B cell (primary cell): ENCODE measurements around the gene UMAD1. TPM values are rescaled to one million over a fixed set of nuclear protein-coding genes. Genes with fewer than 3 reads are reported as not detected.

Experiments used
- ATAC-seq: fragments of 200-7000 bp; cut with Tn5 transposase; one replicate; pipeline ENCODE4 v1.10.0; 2021; ENCODE audit warnings: low read depth, mild to moderate bottlenecking, moderate number of reproducible peaks, moderate library complexity
- CTCF ChIA-PET: fragments of 350-600 bp; sonication (Branson Sonifier 250); formaldehyde crosslinking; loops from one replicate; lab custom pipeline; 2021; ENCODE audit warnings: antibody characterized with exemption, inconsistent platforms; lab: Charles Lee
- POLR2A ChIA-PET: fragments of 350-600 bp; sonication (Branson Sonifier 250); formaldehyde crosslinking; loops from one replicate; lab custom pipeline; 2021; ENCODE audit warnings: antibody characterized with exemption; lab: Charles Lee
- DNase-seq: peaks from one replicate; pipeline ENCODE4 v3.0.0; 2013
- H2AFZ ChIP-seq: 2 replicates; pipeline ENCODE4 v1.6.1; 2012; ENCODE audit warnings: mild to moderate bottlenecking, low read depth, low read length; ENCODE audit not compliant: insufficient read depth, poor library complexity, severe bottlenecking
- H3K27ac ChIP-seq, 2 donors: 1 replicate in 1 of 2; 2 replicates in 1 of 2; pipeline ENCODE4 v1.5.1; 2012 to 2013; ENCODE audit warnings: low read length in 2 of 2, mild to moderate bottlenecking in 2 of 2, moderate library complexity in 1 of 2
- H3K27me3 ChIP-seq, 4 experiments: fragments of 200-600 bp in 1 of 4; sonication (generic) in 1 of 4; replicated peaks in 1 of 4; 1 replicate in 2 of 4; 2 replicates in 2 of 4; pipeline versions ENCODE4 v1.6.1 to v1.7.0; 2013 to 2016; ENCODE audit warnings: low read length in 3 of 4, mild to moderate bottlenecking in 2 of 4, mixed read lengths in 1 of 4, moderate library complexity in 1 of 4; ENCODE audit not compliant: insufficient read depth in 4 of 4, control insufficient read depth in 3 of 4; ENCODE audit errors: control extremely low read depth in 1 of 4
- H3K36me3 ChIP-seq, 2 experiments: replicated peaks in 1 of 2; 1 replicate in 1 of 2; 2 replicates in 1 of 2; pipeline versions ENCODE4 v1.6.1 to v1.7.1; 2013; ENCODE audit warnings: low read length in 1 of 2; ENCODE audit not compliant: insufficient read depth in 2 of 2, control insufficient read depth in 1 of 2; ENCODE audit errors: control extremely low read depth in 1 of 2, extremely low read depth in 1 of 2
- H3K4me1 ChIP-seq, 2 donors: fragments of 200-600 bp in 1 of 2; sonication (generic) in 1 of 2; 1 replicate in 1 of 2; 2 replicates in 1 of 2; pipeline versions ENCODE4 v1.5.1 to v1.6.1; 2013 to 2017; ENCODE audit warnings: low read length in 2 of 2; ENCODE audit not compliant: control insufficient read depth in 2 of 2, insufficient read depth in 2 of 2
- H3K4me2 ChIP-seq: replicated peaks from 2 replicates; pipeline ENCODE3; 2012; ENCODE audit warnings: mild to moderate bottlenecking, low read depth, low read length; ENCODE audit not compliant: poor library complexity, severe bottlenecking
- H3K4me3 ChIP-seq, 5 experiments: fragments of 200-600 bp in 1 of 5; sonication (generic) in 1 of 5; 1 replicate in 3 of 5; 2 replicates in 2 of 5; pipeline versions ENCODE4 v1.5.1 to v1.7.0; 2011 to 2016; ENCODE audit warnings: low read length in 4 of 5, mild to moderate bottlenecking in 4 of 5, low read depth in 2 of 5, control low read depth in 1 of 5, moderate library complexity in 1 of 5; ENCODE audit not compliant: insufficient read depth in 1 of 5; ENCODE audit errors: control extremely low read depth in 1 of 5, extremely low read depth in 1 of 5
- H3K79me2 ChIP-seq: fragments of 200-600 bp; sonication (generic); one replicate; pipeline ENCODE4 v1.6.0; 2016; ENCODE audit warnings: low read length; ENCODE audit not compliant: control insufficient read depth, insufficient read depth
- H3K9ac ChIP-seq: fragments of 200-600 bp; sonication (generic); 2 replicates; pipeline ENCODE4 v1.6.1; 2017; ENCODE audit warnings: mild to moderate bottlenecking, low read length, moderate library complexity
- H3K9me3 ChIP-seq, 3 donors: one replicate each; pipeline versions ENCODE4 v1.6.1 to v1.7.1; 2013; ENCODE audit warnings: low read length in 2 of 3; ENCODE audit not compliant: control insufficient read depth in 2 of 3, insufficient read depth in 1 of 3; ENCODE audit errors: control extremely low read depth in 1 of 3
- H4K20me1 ChIP-seq: 2 replicates; pipeline ENCODE4 v1.6.0; 2012; ENCODE audit warnings: mild to moderate bottlenecking, low read length; ENCODE audit not compliant: insufficient read depth, control insufficient read depth, poor library complexity, severe bottlenecking
- H3K27ac Mint-ChIP-seq: one replicate; pipeline ENCODE4 v1.8.0; 2021; ENCODE audit warnings: mixed read lengths
- H3K27me3 Mint-ChIP-seq: one replicate; pipeline ENCODE4 v1.8.0; 2021; ENCODE audit warnings: mixed read lengths
- H3K4me1 Mint-ChIP-seq: one replicate; pipeline ENCODE4 v1.8.0; 2021; ENCODE audit warnings: mixed read lengths
- H3K4me3 Mint-ChIP-seq: one replicate; pipeline ENCODE4 v1.8.0; 2021; ENCODE audit warnings: mixed read lengths
- H3K9me3 Mint-ChIP-seq: one replicate; pipeline ENCODE4 v1.8.0; 2022; ENCODE audit warnings: mixed read lengths; ENCODE audit not compliant: insufficient read depth
- EZH2 ChIP-seq: IDR thresholded peaks from 2 replicates; pipeline ENCODE4 v1.6.1; 2012; ENCODE audit warnings: borderline replicate concordance, low read depth, mild to moderate bottlenecking, moderate library complexity, low read length; ENCODE audit not compliant: insufficient read depth, poor library complexity, severe bottlenecking
- WGBS: methylation state at CpG from one replicate; pipeline ENCODE4 v1.1.5; 2013; ENCODE audit warnings: missing lambda C conversion rate; ENCODE audit not compliant: insufficient coverage; 5-methylcytosine and 5-hydroxymethylcytosine counted together
- intact Hi-C: fragments of 100-400 bp; cut with micrococcal nuclease; formaldehyde crosslinking; loops from one replicate; pipeline ENCODE4 v1.10.0; 2022
- polyA plus RNA-seq: library from polyadenylated mRNA; depleted of rRNA; stranded (reverse); fragments of >200 nt; gene quantifications from 2 replicates; pipeline ENCODE4 v1.2.3, GENCODE V29; 2012
- total RNA-seq, 2 donors: library from RNA; stranded (reverse); fragments of 120-200 nt in 1 of 2; gene quantifications; 1 replicate in 1 of 2; 2 replicates in 1 of 2; pipeline versions ENCODE4 v1.2.3 to v1.2.4, GENCODE V29; 2013 to 2022
- TF ChIP-seq, protein P1 (sequence below): fragments of 200-600 bp; IDR thresholded peaks from one replicate; pipeline ENCODE4 v1.8.0; 2022; ENCODE audit warnings: antibody characterized with exemption, mild to moderate bottlenecking

UMAD1 gene
- total and polyA plus RNA-seq, 2 donors (not counting 1 experiment from before 2014, with no cell fraction given): 11.6 to 25.9 TPM

DNA sequence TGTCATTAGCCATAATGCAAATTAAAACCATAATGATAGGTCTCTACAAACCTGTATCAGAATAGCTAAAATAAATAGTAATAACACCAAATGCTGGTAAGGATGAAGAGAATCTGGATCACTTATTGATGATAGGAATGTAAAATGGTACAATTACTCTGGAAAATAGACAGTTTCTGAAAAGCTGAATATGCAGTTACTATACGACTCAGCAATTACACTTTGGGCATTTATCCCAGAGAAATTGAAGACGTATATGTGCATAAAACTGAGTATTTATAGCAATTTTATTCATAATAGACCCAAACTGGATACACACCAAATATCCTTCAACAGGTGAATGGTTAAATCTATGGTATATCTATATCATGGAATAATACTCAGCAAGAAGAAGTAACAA, 69.9 kb downstream of the UMAD1 start:
- no peaks in the 10 kb centered on the region for H3K9me3 ChIP-seq
- no peak for DNase-seq
- no peaks in the 10 kb centered on the region for H3K27me3 ChIP-seq
- H3K79me2 ChIP-seq: peaks cover 9% of the 10 kb centered on the region
- peaks cover 8% of the 10 kb centered on the region for H4K20me1 ChIP-seq
- no peak for TF ChIP-seq EZH2
- TF ChIP-seq, protein P1, sequence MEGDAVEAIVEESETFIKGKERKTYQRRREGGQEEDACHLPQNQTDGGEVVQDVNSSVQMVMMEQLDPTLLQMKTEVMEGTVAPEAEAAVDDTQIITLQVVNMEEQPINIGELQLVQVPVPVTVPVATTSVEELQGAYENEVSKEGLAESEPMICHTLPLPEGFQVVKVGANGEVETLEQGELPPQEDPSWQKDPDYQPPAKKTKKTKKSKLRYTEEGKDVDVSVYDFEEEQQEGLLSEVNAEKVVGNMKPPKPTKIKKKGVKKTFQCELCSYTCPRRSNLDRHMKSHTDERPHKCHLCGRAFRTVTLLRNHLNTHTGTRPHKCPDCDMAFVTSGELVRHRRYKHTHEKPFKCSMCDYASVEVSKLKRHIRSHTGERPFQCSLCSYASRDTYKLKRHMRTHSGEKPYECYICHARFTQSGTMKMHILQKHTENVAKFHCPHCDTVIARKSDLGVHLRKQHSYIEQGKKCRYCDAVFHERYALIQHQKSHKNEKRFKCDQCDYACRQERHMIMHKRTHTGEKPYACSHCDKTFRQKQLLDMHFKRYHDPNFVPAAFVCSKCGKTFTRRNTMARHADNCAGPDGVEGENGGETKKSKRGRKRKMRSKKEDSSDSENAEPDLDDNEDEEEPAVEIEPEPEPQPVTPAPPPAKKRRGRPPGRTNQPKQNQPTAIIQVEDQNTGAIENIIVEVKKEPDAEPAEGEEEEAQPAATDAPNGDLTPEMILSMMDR: no peak
- no peaks in the 10 kb centered on the region for H3K36me3 ChIP-seq
- peaks cover 12% of the 10 kb centered on the region in 2 donors for H3K4me1 ChIP-seq
- no peak overlapping the region for H3K9ac ChIP-seq
- Mint-ChIP-seq H3K27me3 (no peaks in the 10 kb centered on the region), H3K4me1 (peaks cover 29% of the 10 kb centered on the region), H3K27ac (no peak overlapping the region), H3K4me3 (no peak overlapping the region), H3K9me3 (no peaks in the 10 kb centered on the region)
- no peak overlapping the region for H3K27ac ChIP-seq
- intact Hi-C loops: no loop called here
- no peak overlapping the region for H3K4me3 ChIP-seq
- CTCF ChIA-PET: no interaction called here
- WGBS: no CpG with 5 or more reads among the region's 2 CpGs
- H3K4me2 ChIP-seq: no peak overlapping the region
- ATAC-seq: no peak
- POLR2A ChIA-PET: no interaction called here
- no peak overlapping the region for H2AFZ ChIP-seq

DNA sequence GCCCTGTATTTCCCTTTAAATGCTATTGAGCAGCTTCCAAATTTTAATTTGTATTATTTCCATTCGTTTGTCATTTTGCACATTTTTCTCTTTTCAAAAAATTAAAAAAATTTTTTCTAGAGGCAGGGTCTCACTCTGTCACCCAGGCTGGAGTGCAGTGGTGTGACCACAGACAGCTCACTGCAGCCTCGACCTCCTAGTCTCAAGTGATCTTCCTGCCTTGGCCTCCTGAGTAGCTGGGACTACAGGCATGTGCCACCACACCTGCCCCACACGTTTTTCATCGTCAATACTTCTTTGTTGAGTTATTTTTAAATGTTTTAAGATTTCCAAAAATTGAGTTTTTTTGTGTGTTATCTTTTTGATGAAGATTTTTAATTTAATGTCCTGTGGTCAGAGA, 73.2 kb downstream of the UMAD1 start:
- Mint-ChIP-seq H3K27me3 (no peaks in the 10 kb centered on the region), H3K9me3 (no peaks in the 10 kb centered on the region), H3K4me3 (no peak overlapping the region), H3K4me1 (peaks cover 12% of the 10 kb centered on the region), H3K27ac (no peak overlapping the region)
- Histone ChIP-seq H4K20me1 (no peaks in the 10 kb centered on the region), H2AFZ (no peak overlapping the region), H3K36me3 (no peaks in the 10 kb centered on the region), H3K27ac (no peak overlapping the region), H3K4me3 (no peak overlapping the region), H3K4me2 (no peak overlapping the region), H3K9ac (no peak overlapping the region), H3K9me3 (peaks cover 0 to 10% (median 0%) of the 10 kb centered on the region in 3 donors), H3K79me2 (peaks cover 9% of the 10 kb centered on the region), H3K27me3 (no peaks in the 10 kb centered on the region), H3K4me1 (no peaks in the 10 kb centered on the region)
- no peak for DNase-seq
- ChIA-PET POLR2A (no interaction called here), CTCF (interaction anchor here (2.0 kb wide), 1 partner anchor 32 kb away, joined by 6 read pairs; no protein-coding TSS in a partner anchor)
- 86% methylated on average over 1 of the region's 4 CpGs for WGBS
- intact Hi-C loops: no loop called here
- ATAC-seq: no peak
- TF ChIP-seq EZH2: no peak
- TF ChIP-seq, protein P1: no peak
